HepG2 (cell line): ENCODE measurements around the gene ERCC4. TPM values are rescaled to one million over a fixed set of nuclear protein-coding genes. Genes with fewer than 3 reads are reported as not detected.

Experiments used
- ARHGAP35 ChIP-seq: sonication (generic); formaldehyde crosslinking; IDR thresholded peaks from 2 replicates; pipeline ENCODE4 v1.9.0; 2022; ENCODE audit warnings: mild to moderate bottlenecking, inconsistent platforms, moderate library complexity, missing genetic modification reagents, borderline replicate concordance
- ATRX ChIP-seq: sonication (generic); formaldehyde crosslinking; IDR thresholded peaks from 2 replicates; pipeline ENCODE4 v1.4.0; 2020; ENCODE audit warnings: missing genetic modification reagents, borderline replicate concordance
- ISX ChIP-seq: sonication (generic); formaldehyde crosslinking; conservative IDR thresholded peaks from 2 replicates; pipeline ENCODE4 v1.5.0; 2020; ENCODE audit warnings: missing genetic modification reagents
- MAF1 ChIP-seq: sonication (generic); formaldehyde crosslinking; IDR thresholded peaks from 2 replicates; pipeline ENCODE4 v1.5.0; 2020; ENCODE audit warnings: missing genetic modification reagents, borderline replicate concordance
- TCF7L2 ChIP-seq: IDR thresholded peaks from 2 replicates; pipeline ENCODE4 v1.6.1; 2011; ENCODE audit warnings: mild to moderate bottlenecking, low read depth, low read length, moderate library complexity
- ZNF567 ChIP-seq: sonication (generic); formaldehyde crosslinking; IDR thresholded peaks from 2 replicates; pipeline ENCODE4 v1.8.1; 2023; ENCODE audit warnings: mild to moderate bottlenecking, missing genetic modification reagents, borderline replicate concordance
- ZNF615 ChIP-seq: sonication (generic); formaldehyde crosslinking; IDR thresholded peaks from 2 replicates; pipeline ENCODE4 v1.5.0; 2020; ENCODE audit warnings: mild to moderate bottlenecking, missing genetic modification reagents, borderline replicate concordance
- ZNF644 ChIP-seq: IDR thresholded peaks from 2 replicates; pipeline ENCODE4 v1.6.1; 2016; ENCODE audit warnings: low read depth
- polyA plus RNA-seq, 8 experiments: library from polyadenylated mRNA; depleted of rRNA in 3 of 8; stranded (reverse) in 7 of 8; unstranded in 1 of 8; fragments of >200 nt; fragmentation: Illumina TruSeq in 4 of 8; extraction: Trizol in 4 of 8; gene quantifications; 2 replicates each; pipeline versions ENCODE4 v1.2.1 to v1.2.3, GENCODE V29; 2011 to 2016; ENCODE audit warnings: low read depth in 4 of 8, missing spikeins in 1 of 8, mixed read lengths in 1 of 8; ENCODE audit not compliant: insufficient read depth in 1 of 8
- total RNA-seq, 5 experiments: library from RNA; depleted of rRNA; stranded (reverse); fragments of >200 nt; fragmentation: Illumina TruSeq; extraction: Trizol; gene quantifications; 2 replicates each; pipeline ENCODE4 v1.2.3, GENCODE V29; 2016; ENCODE audit warnings: low read depth in 1 of 5
- TF ChIP-seq, protein P1 (sequence below): sonication (generic); formaldehyde crosslinking; IDR thresholded peaks from 2 replicates; pipeline ENCODE4 v1.4.0; 2020; ENCODE audit warnings: mild to moderate bottlenecking, missing genetic modification reagents
- TF ChIP-seq, protein P2 (sequence below): IDR thresholded peaks from 2 replicates; pipeline ENCODE4 v1.6.1; 2018; ENCODE audit warnings: missing genetic modification reagents
- TF ChIP-seq, protein P3 (sequence below): fragments of 450-650 bp; IDR thresholded peaks from 2 replicates; pipeline ENCODE4 v1.6.1; 2017; ENCODE audit warnings: mild to moderate bottlenecking
- TF ChIP-seq, protein P4 (sequence below): sonication (generic); formaldehyde crosslinking; IDR thresholded peaks from 2 replicates; pipeline ENCODE4 v1.4.0; 2020; ENCODE audit warnings: missing genetic modification reagents
- TF ChIP-seq, protein P5 (sequence below): sonication (generic); formaldehyde crosslinking; IDR thresholded peaks from 2 replicates; pipeline ENCODE4 v1.4.0; 2020; ENCODE audit warnings: mild to moderate bottlenecking, missing genetic modification reagents

Gene ERCC4
- total and polyA plus RNA-seq, 2 of the 13 experiments (the other 11 are each of a cell fraction or from before 2014, with no cell fraction given) = 5.4 to 15.2 TPM

DNA sequence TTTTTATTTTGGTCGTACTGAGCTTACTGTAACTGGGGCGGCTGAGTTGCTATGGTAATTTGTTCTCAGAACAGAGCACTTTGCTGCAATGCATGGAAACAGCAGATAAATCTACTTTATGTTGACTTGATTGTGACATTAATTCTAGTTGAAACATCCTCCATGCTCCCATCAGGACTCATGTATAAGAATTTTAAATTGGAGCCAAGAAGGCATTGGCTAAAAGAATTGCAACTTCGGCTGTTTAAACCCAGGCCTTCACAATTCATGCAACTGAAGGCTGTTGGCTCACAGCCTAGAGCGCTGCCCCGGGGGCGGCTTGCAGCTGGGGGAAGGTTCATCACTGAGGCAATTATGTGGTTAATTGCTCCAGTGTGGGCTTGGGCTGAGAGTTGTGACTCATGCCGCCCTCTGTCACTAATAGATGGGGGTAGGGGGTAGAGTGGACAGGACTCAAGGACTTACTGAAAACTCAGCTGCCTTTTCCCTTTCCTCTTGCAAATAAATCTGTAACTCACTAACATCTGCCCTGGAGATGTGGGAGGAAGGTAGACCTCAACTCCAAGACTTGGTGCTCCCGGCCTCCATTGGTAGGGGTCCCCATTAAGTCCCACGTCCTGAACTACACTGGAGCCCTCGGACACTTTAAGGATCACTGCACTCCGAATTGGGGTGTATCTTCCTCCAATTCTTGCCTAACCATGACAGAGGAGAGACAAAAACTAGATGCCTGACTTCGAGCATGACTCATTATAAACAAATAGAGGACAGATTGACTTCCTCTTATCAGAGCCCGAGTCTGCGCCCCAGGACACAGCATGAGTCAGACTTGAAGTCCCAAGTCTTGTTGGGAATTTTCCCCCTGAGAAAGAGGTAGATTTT is 37.5 kb downstream of the ERCC4 start (continued):
- TF ChIP-seq, protein P1, sequence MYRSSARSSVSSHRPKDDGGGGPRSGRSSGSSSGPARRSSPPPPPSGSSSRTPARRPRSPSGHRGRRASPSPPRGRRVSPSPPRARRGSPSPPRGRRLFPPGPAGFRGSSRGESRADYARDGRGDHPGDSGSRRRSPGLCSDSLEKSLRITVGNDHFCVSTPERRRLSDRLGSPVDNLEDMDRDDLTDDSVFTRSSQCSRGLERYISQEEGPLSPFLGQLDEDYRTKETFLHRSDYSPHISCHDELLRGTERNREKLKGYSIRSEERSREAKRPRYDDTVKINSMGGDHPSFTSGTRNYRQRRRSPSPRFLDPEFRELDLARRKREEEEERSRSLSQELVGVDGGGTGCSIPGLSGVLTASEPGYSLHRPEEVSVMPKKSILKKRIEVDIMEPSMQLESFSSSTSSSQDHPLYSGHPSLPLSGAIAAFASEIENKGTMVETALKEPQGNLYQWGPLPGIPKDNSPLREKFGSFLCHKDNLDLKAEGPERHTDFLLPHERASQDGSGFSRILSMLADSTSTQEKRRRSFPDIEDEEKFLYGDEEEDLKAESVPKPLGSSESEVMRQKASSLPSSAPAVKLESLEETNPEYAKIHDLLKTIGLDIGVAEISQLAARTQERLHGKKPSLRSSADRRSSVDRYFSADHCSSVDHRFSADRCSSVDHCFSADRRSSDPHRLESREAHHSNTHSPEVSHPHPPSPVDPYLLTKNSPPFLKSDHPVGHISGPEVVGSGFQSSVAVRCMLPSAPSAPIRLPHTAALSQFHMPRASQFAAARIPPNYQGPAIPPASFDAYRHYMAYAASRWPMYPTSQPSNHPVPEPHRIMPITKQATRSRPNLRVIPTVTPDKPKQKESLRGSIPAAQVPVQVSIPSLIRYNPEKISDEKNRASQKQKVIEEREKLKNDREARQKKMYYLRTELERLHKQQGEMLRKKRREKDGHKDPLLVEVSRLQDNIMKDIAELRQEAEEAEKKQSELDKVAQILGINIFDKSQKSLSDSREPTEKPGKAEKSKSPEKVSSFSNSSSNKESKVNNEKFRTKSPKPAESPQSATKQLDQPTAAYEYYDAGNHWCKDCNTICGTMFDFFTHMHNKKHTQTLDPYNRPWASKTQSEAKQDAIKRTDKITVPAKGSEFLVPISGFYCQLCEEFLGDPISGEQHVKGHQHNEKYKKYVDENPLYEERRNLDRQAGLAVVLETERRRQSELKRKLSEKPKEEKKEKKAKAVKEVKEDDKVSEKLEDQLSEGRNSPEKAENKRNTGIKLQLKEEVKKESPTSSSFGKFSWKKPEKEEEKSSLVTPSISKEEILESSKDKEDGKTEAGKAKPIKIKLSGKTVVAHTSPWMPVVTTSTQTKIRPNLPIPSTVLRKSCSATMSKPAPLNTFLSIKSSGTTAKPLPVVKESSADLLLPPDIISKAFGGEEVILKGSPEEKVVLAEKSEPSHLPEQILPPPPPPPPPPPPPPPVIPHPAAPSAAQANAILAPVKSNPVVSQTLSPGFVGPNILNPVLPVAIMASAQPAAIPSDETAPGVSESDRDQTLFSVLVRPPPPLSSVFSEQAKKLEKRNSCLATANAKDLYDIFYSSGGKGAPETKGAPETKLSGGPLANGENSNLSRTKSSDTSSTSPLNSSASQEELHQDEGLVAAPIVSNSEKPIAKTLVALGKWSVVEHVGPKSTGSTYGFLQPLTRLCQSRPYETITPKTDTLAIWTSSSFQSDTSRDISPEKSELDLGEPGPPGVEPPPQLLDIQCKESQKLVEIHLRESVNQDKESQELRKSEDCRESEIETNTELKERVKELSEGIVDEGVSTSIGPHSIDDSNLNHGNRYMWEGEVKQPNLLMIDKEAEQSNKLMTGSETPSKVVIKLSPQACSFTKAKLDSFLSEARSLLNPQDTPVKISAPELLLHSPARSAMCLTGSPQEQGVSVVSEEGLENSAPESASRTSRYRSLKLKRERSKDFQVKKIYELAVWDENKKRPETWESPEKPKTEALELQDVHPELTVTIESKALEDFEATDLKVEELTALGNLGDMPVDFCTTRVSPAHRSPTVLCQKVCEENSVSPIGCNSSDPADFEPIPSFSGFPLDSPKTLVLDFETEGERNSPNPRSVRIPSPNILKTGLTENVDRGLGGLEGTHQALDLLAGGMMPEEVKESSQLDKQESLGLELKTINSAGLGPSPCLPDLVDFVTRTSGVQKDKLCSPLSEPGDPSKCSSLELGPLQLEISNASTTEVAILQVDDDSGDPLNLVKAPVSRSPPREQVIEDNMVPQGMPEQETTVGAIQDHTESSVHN (CRISPR knock-in tag) = no peak
- TF ChIP-seq, protein P2, sequence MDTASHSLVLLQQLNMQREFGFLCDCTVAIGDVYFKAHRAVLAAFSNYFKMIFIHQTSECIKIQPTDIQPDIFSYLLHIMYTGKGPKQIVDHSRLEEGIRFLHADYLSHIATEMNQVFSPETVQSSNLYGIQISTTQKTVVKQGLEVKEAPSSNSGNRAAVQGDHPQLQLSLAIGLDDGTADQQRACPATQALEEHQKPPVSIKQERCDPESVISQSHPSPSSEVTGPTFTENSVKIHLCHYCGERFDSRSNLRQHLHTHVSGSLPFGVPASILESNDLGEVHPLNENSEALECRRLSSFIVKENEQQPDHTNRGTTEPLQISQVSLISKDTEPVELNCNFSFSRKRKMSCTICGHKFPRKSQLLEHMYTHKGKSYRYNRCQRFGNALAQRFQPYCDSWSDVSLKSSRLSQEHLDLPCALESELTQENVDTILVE (CRISPR knock-in tag) = no peak
- TF ChIP-seq ZNF644 (CRISPR knock-in tag) (peak; percentile 56; the same call in 1 of the 2 replicates), ATRX (no peak), TCF7L2 (no peak), ZNF567 (CRISPR knock-in tag) (no peak), ARHGAP35 (peak; percentile 61; the same call in 1 of the 2 replicates), ZNF615 (CRISPR knock-in tag) (no peak), MAF1 (no peak), ISX (no peak)
- TF ChIP-seq, protein P3, sequence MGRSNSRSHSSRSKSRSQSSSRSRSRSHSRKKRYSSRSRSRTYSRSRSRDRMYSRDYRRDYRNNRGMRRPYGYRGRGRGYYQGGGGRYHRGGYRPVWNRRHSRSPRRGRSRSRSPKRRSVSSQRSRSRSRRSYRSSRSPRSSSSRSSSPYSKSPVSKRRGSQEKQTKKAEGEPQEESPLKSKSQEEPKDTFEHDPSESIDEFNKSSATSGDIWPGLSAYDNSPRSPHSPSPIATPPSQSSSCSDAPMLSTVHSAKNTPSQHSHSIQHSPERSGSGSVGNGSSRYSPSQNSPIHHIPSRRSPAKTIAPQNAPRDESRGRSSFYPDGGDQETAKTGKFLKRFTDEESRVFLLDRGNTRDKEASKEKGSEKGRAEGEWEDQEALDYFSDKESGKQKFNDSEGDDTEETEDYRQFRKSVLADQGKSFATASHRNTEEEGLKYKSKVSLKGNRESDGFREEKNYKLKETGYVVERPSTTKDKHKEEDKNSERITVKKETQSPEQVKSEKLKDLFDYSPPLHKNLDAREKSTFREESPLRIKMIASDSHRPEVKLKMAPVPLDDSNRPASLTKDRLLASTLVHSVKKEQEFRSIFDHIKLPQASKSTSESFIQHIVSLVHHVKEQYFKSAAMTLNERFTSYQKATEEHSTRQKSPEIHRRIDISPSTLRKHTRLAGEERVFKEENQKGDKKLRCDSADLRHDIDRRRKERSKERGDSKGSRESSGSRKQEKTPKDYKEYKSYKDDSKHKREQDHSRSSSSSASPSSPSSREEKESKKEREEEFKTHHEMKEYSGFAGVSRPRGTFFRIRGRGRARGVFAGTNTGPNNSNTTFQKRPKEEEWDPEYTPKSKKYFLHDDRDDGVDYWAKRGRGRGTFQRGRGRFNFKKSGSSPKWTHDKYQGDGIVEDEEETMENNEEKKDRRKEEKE = no peak
- TF ChIP-seq, protein P4, sequence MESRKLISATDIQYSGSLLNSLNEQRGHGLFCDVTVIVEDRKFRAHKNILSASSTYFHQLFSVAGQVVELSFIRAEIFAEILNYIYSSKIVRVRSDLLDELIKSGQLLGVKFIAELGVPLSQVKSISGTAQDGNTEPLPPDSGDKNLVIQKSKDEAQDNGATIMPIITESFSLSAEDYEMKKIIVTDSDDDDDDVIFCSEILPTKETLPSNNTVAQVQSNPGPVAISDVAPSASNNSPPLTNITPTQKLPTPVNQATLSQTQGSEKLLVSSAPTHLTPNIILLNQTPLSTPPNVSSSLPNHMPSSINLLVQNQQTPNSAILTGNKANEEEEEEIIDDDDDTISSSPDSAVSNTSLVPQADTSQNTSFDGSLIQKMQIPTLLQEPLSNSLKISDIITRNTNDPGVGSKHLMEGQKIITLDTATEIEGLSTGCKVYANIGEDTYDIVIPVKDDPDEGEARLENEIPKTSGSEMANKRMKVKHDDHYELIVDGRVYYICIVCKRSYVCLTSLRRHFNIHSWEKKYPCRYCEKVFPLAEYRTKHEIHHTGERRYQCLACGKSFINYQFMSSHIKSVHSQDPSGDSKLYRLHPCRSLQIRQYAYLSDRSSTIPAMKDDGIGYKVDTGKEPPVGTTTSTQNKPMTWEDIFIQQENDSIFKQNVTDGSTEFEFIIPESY = no peak
- TF ChIP-seq, protein P5, sequence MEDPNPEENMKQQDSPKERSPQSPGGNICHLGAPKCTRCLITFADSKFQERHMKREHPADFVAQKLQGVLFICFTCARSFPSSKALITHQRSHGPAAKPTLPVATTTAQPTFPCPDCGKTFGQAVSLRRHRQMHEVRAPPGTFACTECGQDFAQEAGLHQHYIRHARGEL = no peak
